HepG2 (cell line): ENCODE results near the gene FOSB. TPM values are rescaled to one million over a fixed set of nuclear protein-coding genes. Genes with fewer than 3 reads are reported as not detected.

Experiments used
- DR1 ChIP-seq: sonication (generic); formaldehyde crosslinking; IDR thresholded peaks from 2 replicates; pipeline ENCODE4 v1.8.0; 2021; ENCODE audit warnings: mild to moderate bottlenecking, missing genetic modification reagents, inconsistent platforms
- JUN ChIP-seq: sonication (generic); formaldehyde crosslinking; IDR thresholded peaks from 2 replicates; pipeline ENCODE4 v1.4.0; 2020; ENCODE audit warnings: mild to moderate bottlenecking, missing genetic modification reagents
- KDM2A ChIP-seq: sonication (generic); formaldehyde crosslinking; IDR thresholded peaks from 2 replicates; pipeline ENCODE4 v1.4.0; 2020; ENCODE audit warnings: low read depth, missing genetic modification reagents, borderline replicate concordance
- MYC ChIP-seq: sonication (generic); formaldehyde crosslinking; IDR thresholded peaks from 2 replicates; pipeline ENCODE4 v1.9.0; 2021; ENCODE audit warnings: missing genetic modification reagents, borderline replicate concordance
- RARA ChIP-seq: IDR thresholded peaks from 2 replicates; pipeline ENCODE4 v1.6.1; 2016; ENCODE audit warnings: missing genetic modification reagents, missing compliant biosample characterization
- SMARCC2 ChIP-seq: fragments of 450-650 bp; IDR thresholded peaks from 2 replicates; pipeline ENCODE4 v1.6.1; 2017; ENCODE audit warnings: antibody characterized with exemption, mild to moderate bottlenecking
- TCF12 ChIP-seq, 2 experiments: fragments of 450-650 bp in 1 of 2; sonication (generic) in 1 of 2; formaldehyde crosslinking in 1 of 2; IDR thresholded peaks; 2 replicates each; pipeline versions ENCODE4 v1.6.1 to v1.8.0; 2017 to 2022; ENCODE audit warnings: antibody characterized with exemption in 1 of 2, mild to moderate bottlenecking in 1 of 2, missing genetic modification reagents in 1 of 2, moderate library complexity in 1 of 2
- ZBTB38 ChIP-seq: sonication (generic); formaldehyde crosslinking; IDR thresholded peaks from 2 replicates; pipeline ENCODE4 v1.5.1; 2020; ENCODE audit warnings: mild to moderate bottlenecking, missing genetic modification reagents
- ZBTB7B ChIP-seq: sonication (generic); formaldehyde crosslinking; IDR thresholded peaks from 2 replicates; pipeline ENCODE4 v1.4.0; 2020; ENCODE audit warnings: missing genetic modification reagents
- ZEB1 ChIP-seq: IDR thresholded peaks from 2 replicates; pipeline ENCODE4 v1.6.1; 2012; ENCODE audit warnings: mild to moderate bottlenecking, low read depth, inconsistent platforms; ENCODE audit not compliant: insufficient replicate concordance
- ZNF30 ChIP-seq: sonication (generic); formaldehyde crosslinking; IDR thresholded peaks from 2 replicates; pipeline ENCODE4 v1.5.0; 2020; ENCODE audit warnings: mild to moderate bottlenecking, missing genetic modification reagents
- ZNF44 ChIP-seq: sonication (generic); formaldehyde crosslinking; IDR thresholded peaks from 2 replicates; pipeline ENCODE4 v1.5.1; 2020; ENCODE audit warnings: mild to moderate bottlenecking, missing genetic modification reagents
- ZNF460 ChIP-seq: sonication (generic); formaldehyde crosslinking; IDR thresholded peaks from 2 replicates; pipeline ENCODE4 v1.5.1; 2020; ENCODE audit warnings: missing genetic modification reagents, mild to moderate bottlenecking, borderline replicate concordance
- ZNF562 ChIP-seq: sonication (generic); formaldehyde crosslinking; IDR thresholded peaks from 2 replicates; pipeline ENCODE4 v1.8.0; 2022; ENCODE audit warnings: missing genetic modification reagents, borderline replicate concordance
- ZNF724P ChIP-seq: sonication (generic); formaldehyde crosslinking; IDR thresholded peaks from 2 replicates; pipeline ENCODE4 v1.8.0; 2022; ENCODE audit warnings: missing genetic modification reagents, borderline replicate concordance
- ZNF790 ChIP-seq: sonication (generic); formaldehyde crosslinking; IDR thresholded peaks from 2 replicates; pipeline ENCODE4 v1.8.0; 2022; ENCODE audit warnings: missing genetic modification reagents, mild to moderate bottlenecking, borderline replicate concordance
- ZSCAN30 ChIP-seq: sonication (generic); formaldehyde crosslinking; IDR thresholded peaks from 2 replicates; pipeline ENCODE4 v1.5.0; 2020; ENCODE audit warnings: mild to moderate bottlenecking, missing genetic modification reagents
- polyA plus RNA-seq, 8 experiments: library from polyadenylated mRNA; depleted of rRNA in 3 of 8; stranded (reverse) in 7 of 8; unstranded in 1 of 8; fragments of >200 nt; fragmentation: Illumina TruSeq in 4 of 8; extraction: Trizol in 4 of 8; gene quantifications; 2 replicates each; pipeline versions ENCODE4 v1.2.1 to v1.2.3, GENCODE V29; 2011 to 2016; ENCODE audit warnings: low read depth in 4 of 8, missing spikeins in 1 of 8, mixed read lengths in 1 of 8; ENCODE audit not compliant: insufficient read depth in 1 of 8
- total RNA-seq, 5 experiments: library from RNA; depleted of rRNA; stranded (reverse); fragments of >200 nt; fragmentation: Illumina TruSeq; extraction: Trizol; gene quantifications; 2 replicates each; pipeline ENCODE4 v1.2.3, GENCODE V29; 2016; ENCODE audit warnings: low read depth in 1 of 5
- TF ChIP-seq, protein P1 (sequence below): sonication (generic); formaldehyde crosslinking; IDR thresholded peaks from 2 replicates; pipeline ENCODE4 v1.4.0; 2020; ENCODE audit warnings: mild to moderate bottlenecking, missing genetic modification reagents, borderline replicate concordance
- TF ChIP-seq, protein P2 (sequence below): sonication (generic); formaldehyde crosslinking; IDR thresholded peaks from 2 replicates; pipeline ENCODE4 v1.4.0; 2020; ENCODE audit warnings: missing genetic modification reagents
- TF ChIP-seq, protein P3 (sequence below): sonication (generic); formaldehyde crosslinking; IDR thresholded peaks from 2 replicates; pipeline ENCODE4 v1.4.0; 2020; ENCODE audit warnings: missing genetic modification reagents

The FOSB gene
- total and polyA plus RNA-seq, 2 of the 13 experiments (the other 11 are each of a cell fraction or from before 2014, with no cell fraction given), result 2.8 to 6.0 TPM

DNA sequence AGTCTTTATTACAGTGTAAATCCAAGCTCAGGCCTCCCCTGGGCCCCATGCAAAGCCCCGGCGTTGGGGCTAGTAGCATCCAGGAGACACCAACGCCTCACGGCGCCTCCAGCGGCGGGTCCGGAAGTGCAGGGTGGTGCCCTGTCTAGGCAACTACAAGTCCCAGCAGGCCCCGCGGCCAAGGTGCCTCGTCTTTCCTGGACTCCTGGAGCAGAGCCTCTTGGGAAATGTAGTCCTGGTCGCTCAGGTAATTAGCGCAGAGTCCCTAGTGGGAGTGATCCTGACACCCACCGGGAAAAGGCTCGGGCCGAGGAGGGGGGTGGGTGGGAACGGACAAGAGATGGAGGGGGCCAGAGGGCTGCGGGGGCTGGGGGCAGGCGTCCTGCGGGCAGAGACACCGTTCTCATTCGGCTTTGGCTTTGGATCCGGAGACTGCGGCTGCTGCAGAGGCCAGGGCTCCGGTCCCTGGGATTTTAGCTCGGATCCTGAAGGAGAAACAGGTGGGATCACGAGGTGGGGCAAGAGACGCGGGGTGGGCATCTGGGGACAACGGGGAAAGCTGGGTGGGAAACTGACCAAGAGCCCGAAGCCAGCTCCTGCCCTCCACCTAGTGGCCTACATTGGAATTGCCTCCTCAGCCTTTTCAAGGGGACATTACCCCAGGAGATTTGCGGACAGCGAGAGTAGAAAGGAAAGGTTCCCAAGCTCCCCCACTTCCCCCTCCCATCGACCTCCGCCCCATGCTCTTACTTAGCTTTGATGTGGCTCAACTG is 17.7 kb downstream of the FOSB start (continued):
- TF ChIP-seq, protein P1, sequence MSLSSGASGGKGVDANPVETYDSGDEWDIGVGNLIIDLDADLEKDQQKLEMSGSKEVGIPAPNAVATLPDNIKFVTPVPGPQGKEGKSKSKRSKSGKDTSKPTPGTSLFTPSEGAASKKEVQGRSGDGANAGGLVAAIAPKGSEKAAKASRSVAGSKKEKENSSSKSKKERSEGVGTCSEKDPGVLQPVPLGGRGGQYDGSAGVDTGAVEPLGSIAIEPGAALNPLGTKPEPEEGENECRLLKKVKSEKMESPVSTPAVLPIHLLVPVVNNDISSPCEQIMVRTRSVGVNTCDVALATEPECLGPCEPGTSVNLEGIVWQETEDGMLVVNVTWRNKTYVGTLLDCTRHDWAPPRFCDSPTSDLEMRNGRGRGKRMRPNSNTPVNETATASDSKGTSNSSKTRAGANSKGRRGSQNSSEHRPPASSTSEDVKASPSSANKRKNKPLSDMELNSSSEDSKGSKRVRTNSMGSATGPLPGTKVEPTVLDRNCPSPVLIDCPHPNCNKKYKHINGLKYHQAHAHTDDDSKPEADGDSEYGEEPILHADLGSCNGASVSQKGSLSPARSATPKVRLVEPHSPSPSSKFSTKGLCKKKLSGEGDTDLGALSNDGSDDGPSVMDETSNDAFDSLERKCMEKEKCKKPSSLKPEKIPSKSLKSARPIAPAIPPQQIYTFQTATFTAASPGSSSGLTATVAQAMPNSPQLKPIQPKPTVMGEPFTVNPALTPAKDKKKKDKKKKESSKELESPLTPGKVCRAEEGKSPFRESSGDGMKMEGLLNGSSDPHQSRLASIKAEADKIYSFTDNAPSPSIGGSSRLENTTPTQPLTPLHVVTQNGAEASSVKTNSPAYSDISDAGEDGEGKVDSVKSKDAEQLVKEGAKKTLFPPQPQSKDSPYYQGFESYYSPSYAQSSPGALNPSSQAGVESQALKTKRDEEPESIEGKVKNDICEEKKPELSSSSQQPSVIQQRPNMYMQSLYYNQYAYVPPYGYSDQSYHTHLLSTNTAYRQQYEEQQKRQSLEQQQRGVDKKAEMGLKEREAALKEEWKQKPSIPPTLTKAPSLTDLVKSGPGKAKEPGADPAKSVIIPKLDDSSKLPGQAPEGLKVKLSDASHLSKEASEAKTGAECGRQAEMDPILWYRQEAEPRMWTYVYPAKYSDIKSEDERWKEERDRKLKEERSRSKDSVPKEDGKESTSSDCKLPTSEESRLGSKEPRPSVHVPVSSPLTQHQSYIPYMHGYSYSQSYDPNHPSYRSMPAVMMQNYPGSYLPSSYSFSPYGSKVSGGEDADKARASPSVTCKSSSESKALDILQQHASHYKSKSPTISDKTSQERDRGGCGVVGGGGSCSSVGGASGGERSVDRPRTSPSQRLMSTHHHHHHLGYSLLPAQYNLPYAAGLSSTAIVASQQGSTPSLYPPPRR (CRISPR knock-in tag), result no peak
- TF ChIP-seq ZBTB38 (CRISPR knock-in tag) (no peak), JUN (CRISPR knock-in tag) (no peak), ZNF562 (CRISPR knock-in tag) (no peak), KDM2A (CRISPR knock-in tag) (peak; percentile 75; the same call in 1 of the 2 replicates), ZBTB7B (CRISPR knock-in tag) (no peak; the same call in 1 of the 2 replicates), ZNF790 (CRISPR knock-in tag) (no peak), SMARCC2 (no peak), ZNF44 (CRISPR knock-in tag) (no peak), ZEB1 (peak; percentile 74), RARA (CRISPR knock-in tag) (0 out of 2 replicates have a peak, but pooled peaks have one; percentile 16), TCF12 (IDR thresholded peaks at IDR 0.05) (no peak), TCF12 (CRISPR knock-in tag; IDR thresholded peaks at IDR 0.05) (no peak), ZNF460 (no peak), ZNF724P (CRISPR knock-in tag) (no peak), ZNF30 (CRISPR knock-in tag) (no peak), DR1 (CRISPR knock-in tag) (no peak), MYC (CRISPR knock-in tag) (no peak), ZSCAN30 (CRISPR knock-in tag) (no peak)
- TF ChIP-seq, protein P2, sequence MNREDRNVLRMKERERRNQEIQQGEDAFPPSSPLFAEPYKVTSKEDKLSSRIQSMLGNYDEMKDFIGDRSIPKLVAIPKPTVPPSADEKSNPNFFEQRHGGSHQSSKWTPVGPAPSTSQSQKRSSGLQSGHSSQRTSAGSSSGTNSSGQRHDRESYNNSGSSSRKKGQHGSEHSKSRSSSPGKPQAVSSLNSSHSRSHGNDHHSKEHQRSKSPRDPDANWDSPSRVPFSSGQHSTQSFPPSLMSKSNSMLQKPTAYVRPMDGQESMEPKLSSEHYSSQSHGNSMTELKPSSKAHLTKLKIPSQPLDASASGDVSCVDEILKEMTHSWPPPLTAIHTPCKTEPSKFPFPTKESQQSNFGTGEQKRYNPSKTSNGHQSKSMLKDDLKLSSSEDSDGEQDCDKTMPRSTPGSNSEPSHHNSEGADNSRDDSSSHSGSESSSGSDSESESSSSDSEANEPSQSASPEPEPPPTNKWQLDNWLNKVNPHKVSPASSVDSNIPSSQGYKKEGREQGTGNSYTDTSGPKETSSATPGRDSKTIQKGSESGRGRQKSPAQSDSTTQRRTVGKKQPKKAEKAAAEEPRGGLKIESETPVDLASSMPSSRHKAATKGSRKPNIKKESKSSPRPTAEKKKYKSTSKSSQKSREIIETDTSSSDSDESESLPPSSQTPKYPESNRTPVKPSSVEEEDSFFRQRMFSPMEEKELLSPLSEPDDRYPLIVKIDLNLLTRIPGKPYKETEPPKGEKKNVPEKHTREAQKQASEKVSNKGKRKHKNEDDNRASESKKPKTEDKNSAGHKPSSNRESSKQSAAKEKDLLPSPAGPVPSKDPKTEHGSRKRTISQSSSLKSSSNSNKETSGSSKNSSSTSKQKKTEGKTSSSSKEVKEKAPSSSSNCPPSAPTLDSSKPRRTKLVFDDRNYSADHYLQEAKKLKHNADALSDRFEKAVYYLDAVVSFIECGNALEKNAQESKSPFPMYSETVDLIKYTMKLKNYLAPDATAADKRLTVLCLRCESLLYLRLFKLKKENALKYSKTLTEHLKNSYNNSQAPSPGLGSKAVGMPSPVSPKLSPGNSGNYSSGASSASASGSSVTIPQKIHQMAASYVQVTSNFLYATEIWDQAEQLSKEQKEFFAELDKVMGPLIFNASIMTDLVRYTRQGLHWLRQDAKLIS (CRISPR knock-in tag), result no peak
- TF ChIP-seq, protein P3, sequence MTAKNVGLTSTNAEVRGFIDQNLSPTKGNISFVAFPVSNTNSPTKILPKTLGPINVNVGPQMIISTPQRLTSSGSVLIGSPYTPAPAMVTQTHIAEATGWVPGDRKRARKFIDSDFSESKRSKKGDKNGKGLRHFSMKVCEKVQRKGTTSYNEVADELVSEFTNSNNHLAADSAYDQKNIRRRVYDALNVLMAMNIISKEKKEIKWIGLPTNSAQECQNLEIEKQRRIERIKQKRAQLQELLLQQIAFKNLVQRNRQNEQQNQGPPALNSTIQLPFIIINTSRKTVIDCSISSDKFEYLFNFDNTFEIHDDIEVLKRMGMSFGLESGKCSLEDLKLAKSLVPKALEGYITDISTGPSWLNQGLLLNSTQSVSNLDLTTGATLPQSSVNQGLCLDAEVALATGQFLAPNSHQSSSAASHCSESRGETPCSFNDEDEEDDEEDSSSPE (CRISPR knock-in tag), result 0 out of 2 replicates have a peak, but pooled peaks have one; percentile 15
